Measurements from ENCODE around the gene GALK1. TPM values are rescaled to one million over a fixed set of nuclear protein-coding genes. Genes with fewer than 3 reads are reported as not detected.

GALK1 gene
- total RNA-seq, 1 donor from 2014 or later = 18.2 TPM

DNA sequence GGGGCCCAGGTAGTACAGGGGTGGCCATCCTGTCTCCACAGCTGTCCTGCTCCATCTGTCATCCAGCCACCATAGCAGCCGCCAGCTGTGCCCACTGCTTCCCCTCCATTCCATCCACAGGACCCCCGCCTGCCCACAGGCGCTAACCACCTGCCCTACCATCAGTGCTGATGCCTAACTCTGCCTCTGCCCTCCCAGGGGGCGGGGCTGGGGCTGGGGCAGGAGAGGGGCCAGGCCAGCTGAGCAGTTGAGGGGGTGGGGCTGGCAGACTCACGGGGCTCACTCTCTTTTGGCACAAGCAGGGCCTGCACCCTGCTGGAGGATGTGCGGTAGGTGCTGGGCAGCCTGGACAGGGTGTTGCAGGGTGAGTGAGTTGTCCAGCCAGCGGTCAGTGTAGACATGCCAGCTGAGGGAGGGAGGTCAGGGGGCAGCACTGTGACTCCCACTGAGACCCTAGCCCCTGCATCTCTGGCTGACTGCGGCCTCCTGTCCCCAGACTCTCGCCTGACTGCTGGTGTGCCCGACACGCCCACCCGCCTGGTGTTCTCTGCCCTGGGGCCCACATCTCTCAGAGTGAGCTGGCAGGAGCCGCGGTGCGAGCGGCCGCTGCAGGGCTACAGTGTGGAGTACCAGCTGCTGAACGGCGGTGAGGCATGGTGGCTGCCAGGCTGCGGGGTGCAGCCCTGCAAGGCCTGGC lies 9.6 kb downstream of the GALK1 start:
- Mint-ChIP-seq H3K27ac (ENCODE audit: unreplicated experiment) (peak overlapping the region; percentile 26), H3K27me3 (ENCODE audit: unreplicated experiment) (peaks cover 15% of the 10 kb centered on the region), H3K9me3 (ENCODE audit: unreplicated experiment) (peaks cover 8% of the 10 kb centered on the region), H3K36me3 (ENCODE audit: unreplicated experiment) (no peaks in the 10 kb centered on the region), H3K4me3 (ENCODE audit: unreplicated experiment) (no peak overlapping the region), H3K4me1 (ENCODE audit: low read depth, unreplicated experiment) (peaks cover 6% of the 10 kb centered on the region)
- DNase-seq = peak; percentile 59
- TF ChIP-seq, protein P1, sequence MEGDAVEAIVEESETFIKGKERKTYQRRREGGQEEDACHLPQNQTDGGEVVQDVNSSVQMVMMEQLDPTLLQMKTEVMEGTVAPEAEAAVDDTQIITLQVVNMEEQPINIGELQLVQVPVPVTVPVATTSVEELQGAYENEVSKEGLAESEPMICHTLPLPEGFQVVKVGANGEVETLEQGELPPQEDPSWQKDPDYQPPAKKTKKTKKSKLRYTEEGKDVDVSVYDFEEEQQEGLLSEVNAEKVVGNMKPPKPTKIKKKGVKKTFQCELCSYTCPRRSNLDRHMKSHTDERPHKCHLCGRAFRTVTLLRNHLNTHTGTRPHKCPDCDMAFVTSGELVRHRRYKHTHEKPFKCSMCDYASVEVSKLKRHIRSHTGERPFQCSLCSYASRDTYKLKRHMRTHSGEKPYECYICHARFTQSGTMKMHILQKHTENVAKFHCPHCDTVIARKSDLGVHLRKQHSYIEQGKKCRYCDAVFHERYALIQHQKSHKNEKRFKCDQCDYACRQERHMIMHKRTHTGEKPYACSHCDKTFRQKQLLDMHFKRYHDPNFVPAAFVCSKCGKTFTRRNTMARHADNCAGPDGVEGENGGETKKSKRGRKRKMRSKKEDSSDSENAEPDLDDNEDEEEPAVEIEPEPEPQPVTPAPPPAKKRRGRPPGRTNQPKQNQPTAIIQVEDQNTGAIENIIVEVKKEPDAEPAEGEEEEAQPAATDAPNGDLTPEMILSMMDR (IDR thresholded peaks at IDR 0.05; ENCODE audit: partially characterized antibody, unreplicated experiment) = no peak

DNA sequence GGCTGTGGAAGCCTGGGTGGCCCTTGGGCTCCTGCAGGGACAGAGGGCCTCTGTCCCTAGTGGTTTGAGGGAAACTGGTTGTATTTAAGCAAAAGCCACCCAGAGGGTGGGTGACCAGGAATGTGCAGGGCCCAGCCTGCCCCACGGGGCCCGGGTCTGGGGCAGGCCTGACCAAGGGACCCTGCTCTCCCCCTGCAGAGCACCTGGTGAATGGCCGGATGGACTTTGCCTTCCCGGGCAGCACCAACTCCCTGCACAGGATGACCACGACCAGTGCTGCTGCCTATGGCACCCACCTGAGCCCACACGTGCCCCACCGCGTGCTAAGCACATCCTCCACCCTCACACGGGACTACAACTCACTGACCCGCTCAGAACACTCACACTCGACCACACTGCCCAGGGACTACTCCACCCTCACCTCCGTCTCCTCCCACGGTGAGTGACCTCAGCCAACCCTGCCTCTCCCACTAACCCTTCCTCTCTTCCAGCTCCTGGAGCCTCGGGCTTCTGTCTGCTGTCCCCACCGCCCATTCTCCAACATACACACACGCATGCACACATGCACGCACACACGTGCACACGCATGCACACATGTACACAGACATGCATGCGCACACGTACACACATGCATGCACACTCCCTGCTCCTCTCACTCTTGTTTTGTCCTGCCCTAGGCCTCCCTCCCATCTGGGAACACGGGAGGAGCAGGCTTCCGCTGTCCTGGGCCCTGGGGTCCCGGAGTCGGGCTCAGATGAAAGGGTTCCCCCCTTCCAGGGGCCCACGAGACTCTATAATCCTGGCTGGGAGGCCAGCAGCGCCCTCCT lies 10.4 kb downstream of the GALK1 start:
- peaks cover 8% of the 10 kb centered on the region for H3K9me3 Mint-ChIP-seq (ENCODE audit: unreplicated experiment)
- peak overlapping the region; percentile 47 for H3K4me3 Mint-ChIP-seq (ENCODE audit: unreplicated experiment)
- TF ChIP-seq, protein P1 (IDR thresholded peaks at IDR 0.05; ENCODE audit: partially characterized antibody, unreplicated experiment) = no peak
- H3K27ac Mint-ChIP-seq (ENCODE audit: unreplicated experiment) = peak overlapping the region; percentile 26
- peaks cover 6% of the 10 kb centered on the region for H3K4me1 Mint-ChIP-seq (ENCODE audit: low read depth, unreplicated experiment)
- no peak for DNase-seq
- peaks cover 18% of the 10 kb centered on the region for H3K27me3 Mint-ChIP-seq (ENCODE audit: unreplicated experiment)
- no peaks in the 10 kb centered on the region for H3K36me3 Mint-ChIP-seq (ENCODE audit: unreplicated experiment)

DNA sequence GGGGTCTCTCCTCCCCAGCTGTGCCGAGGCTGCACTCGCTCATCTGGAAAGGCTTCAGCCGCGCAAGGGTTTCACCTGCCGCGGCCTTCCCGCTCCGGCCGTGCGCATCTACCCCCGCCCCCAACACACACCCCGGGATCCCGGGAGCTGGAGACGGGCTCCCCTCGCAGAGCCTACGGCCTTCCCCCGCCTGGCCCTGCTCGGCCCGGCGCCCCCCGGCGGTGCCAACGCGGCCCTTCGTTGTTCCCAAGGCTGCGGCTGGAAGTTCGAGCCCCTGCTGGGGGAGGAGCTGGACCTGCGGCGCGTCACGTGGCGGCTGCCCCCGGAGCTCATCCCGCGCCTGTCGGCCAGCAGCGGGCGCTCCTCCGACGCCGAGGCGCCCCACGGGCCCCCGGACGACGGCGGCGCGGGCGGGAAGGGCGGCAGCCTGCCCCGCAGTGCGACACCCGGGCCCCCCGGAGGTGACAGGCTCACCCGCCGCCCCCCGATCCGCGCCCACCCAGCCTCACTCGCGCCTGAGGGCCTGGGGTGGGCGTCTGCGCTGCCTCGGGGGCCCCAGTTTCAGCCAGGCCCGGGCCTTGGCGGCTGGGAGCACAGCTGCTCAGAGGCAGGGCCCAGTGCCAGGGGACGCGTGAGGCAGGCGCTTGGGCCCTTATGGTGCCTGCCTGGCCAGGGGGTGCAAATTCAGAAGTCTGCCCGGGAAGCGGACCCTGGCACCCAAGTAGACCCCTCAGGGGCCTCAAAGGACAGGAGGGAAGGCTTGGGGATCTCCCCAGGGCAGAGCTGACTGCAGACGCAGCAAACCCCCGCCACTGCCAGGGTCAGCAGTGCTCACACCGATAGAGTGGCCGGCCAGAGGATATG lies 11.2 kb downstream of the GALK1 start:
- H3K36me3 Mint-ChIP-seq (ENCODE audit: unreplicated experiment) = no peaks in the 10 kb centered on the region
- no peak overlapping the region for H3K4me3 Mint-ChIP-seq (ENCODE audit: unreplicated experiment)
- peaks cover 6% of the 10 kb centered on the region for H3K4me1 Mint-ChIP-seq (ENCODE audit: low read depth, unreplicated experiment)
- no peak overlapping the region for H3K27ac Mint-ChIP-seq (ENCODE audit: unreplicated experiment)
- DNase-seq = peak; percentile 77
- TF ChIP-seq, protein P1 (IDR thresholded peaks at IDR 0.05; ENCODE audit: partially characterized antibody, unreplicated experiment) = peak; percentile 20
- H3K9me3 Mint-ChIP-seq (ENCODE audit: unreplicated experiment) = peaks cover 8% of the 10 kb centered on the region
- H3K27me3 Mint-ChIP-seq (ENCODE audit: unreplicated experiment) = peaks cover 18% of the 10 kb centered on the region

DNA sequence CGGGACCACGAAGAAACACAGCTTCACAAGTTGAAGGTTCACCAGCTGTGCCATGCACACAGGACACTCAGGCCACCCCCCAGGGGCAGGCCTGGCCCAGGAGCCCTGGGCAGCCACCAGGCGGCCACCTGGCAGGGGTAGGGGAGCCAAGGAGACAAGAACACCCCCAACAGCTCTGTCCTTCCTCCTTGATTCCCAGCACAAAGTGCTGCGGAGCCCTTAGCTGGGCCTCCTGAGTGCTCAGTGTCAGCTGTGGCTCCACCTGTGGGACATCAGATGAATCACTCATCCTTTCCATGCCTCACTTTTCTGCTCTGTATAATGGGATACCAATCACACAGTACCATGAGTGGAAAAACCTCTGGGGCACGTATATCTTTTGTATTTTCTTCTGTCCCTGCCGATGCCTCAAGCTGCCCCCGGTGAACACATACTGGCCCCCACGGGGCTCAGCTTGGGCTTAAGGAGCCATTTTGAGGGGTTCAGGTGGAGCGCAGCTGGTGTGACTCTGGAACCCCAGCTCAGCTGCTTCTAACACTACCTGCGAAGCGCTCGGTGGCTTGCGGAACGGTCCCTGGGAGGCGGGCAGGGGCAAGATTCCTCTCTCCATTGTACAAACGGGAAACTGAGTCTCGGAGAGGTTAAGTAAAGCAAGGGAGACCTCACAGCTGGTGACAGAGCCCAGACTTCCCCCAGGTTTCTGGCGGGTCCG lies 12.0 kb downstream of the GALK1 start:
- Mint-ChIP-seq H3K36me3 (ENCODE audit: unreplicated experiment) (no peaks in the 10 kb centered on the region), H3K4me3 (ENCODE audit: unreplicated experiment) (no peak overlapping the region), H3K27me3 (ENCODE audit: unreplicated experiment) (peaks cover 18% of the 10 kb centered on the region), H3K4me1 (ENCODE audit: low read depth, unreplicated experiment) (peaks cover 6% of the 10 kb centered on the region), H3K9me3 (ENCODE audit: unreplicated experiment) (peaks cover 8% of the 10 kb centered on the region), H3K27ac (ENCODE audit: unreplicated experiment) (peak overlapping the region; percentile 43)
- TF ChIP-seq, protein P1 (IDR thresholded peaks at IDR 0.05; ENCODE audit: partially characterized antibody, unreplicated experiment) = no peak
- no peak for DNase-seq

Measured in glutamatergic neuron (in vitro differentiated cells).